GM10847 (cell line): ENCODE data around the gene MAP3K19.

Experiments
- POLR2A ChIP-seq: IDR thresholded peaks from 2 replicates; pipeline ENCODE4 v1.6.1; 2011; ENCODE audit not compliant: insufficient read length; ENCODE audit errors: extremely low read depth

The MAP3K19 gene

DNA sequence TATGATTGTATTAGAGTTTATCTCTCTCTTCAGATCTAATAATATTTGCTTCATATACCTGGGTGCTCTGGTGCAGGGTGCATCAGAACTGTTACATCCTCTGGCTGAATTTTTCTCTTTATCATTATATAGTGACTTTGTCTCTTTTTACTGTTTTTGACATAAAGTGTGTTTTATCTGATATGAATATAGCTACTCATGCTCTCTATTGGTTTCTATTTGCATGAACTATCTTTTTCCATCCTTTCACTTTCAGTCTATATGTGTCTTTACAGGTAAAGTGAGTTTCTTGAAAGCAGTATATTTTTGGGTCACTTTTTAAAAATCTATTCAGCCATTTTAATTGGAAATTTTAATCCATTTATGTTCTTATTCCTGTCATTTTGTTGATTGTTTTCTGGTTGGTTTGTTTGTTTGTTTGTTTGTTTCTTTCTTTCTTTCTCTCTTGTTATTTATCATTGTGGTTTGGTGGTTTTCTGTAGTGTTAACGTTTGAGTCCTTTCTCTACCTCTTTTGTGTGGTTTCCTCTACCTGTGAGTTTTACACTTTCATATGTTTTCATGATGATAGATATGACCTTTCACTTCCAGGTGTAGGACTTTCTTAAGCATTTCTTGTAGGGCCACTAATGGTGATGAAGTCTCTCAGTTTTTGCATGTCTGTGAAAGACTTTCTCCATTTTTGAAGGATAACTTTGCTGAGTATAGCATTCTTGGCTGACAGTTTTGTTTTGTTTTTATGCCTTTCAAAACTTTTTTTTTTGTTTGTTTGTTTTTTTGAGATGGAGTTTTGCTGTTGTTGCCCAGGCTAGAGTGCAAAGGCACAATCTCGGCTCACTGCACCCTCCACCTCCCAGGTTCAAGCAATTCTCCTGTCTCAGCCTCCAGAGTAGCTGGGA, 73.8 kb downstream of the MAP3K19 start:
- no peak for TF ChIP-seq POLR2A

DNA sequence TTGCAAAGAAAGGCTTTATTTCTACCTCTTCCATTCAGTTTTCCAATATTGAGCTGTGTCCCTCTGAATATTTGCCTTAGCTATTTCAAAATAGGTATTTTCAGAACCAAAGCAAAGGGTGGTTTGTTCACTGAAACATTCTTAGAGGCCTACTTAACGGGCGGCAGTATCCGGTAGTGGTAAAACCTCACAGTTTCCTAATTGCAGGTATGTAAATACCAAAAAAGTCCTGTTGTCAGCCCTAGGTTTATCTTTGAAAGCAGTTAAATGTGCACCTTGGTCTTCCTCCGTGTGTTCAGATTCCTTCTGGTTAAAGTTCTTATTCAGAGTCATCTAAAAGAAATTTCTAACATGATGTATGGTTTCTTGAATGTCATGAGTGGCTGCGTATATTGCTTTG, 89.8 kb downstream of the MAP3K19 start:
- TF ChIP-seq POLR2A = no peak

DNA sequence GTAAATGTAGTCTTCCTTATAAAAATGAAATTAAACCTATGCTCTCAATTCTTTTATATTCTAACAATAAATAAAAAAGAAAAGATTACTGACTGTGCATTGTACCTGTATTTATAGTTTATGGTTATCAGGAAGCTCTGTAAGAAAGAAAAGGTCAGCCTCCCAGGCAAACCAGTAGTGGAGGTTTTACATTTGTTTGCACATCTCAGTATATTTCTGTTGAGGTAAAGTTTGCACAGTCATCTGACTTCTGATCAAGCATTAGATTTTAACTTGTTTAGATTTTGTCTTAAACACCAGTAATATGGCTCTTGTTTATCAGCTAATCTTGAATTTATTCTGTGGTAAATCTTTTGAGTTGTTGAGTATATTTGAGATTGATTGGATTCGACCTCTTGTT, 91.5 kb downstream of the MAP3K19 start:
- no peak for TF ChIP-seq POLR2A

DNA sequence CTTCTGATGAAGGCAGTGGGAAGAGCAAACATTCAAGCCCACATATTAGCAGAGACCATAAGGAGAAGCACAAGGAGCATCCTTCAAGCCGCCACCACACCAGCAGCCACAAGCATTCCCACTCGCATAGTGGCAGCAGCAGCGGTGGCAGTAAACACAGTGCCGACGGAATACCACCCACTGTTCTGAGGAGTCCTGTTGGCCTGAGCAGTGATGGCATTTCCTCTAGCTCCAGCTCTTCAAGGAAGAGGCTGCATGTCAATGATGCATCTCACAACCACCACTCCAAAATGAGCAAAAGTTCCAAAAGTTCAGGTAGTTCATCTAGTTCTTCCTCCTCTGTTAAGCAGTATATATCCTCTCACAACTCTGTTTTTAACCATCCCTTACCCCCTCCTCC, 93.2 kb downstream of the MAP3K19 start:
- TF ChIP-seq POLR2A = no peak

DNA sequence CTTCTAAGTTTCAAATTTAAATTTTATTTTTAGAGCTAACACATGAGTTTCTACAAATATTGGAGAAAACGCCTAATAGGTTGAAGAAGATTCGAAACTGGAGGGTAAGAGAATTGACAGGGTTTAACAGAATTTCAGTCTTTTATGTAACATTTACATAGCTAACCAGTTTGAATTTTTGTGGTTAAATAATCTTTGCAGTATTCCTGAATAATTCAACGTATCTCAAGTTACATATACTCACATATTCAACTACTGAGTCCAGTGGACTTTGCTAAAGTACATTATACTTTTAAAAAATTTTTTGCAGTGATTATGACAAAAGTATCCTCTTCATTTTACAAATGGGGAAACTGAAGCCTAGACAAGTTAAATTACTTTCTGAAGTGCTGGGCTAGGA, 94.6 kb downstream of the MAP3K19 start:
- TF ChIP-seq POLR2A = no peak

DNA sequence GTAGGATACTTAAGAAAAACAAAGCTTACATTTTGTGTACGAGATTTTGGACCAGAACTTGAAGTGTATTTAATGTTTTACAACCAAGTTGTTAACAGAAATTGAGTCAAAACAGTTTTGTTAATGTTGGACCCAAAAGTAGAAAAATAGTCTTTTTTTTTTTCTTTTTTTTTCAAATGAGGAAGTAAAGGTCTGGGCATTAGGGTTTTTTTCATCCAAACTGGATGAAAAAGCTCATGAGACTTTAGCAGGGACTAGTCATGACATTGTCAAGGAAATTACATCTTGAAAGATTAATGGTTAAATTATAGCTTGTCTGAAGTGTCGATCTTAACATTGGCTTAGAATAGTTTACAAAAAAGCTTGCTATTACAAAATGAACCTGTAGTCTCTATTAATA, 96.4 kb downstream of the MAP3K19 start:
- TF ChIP-seq POLR2A = no peak

DNA sequence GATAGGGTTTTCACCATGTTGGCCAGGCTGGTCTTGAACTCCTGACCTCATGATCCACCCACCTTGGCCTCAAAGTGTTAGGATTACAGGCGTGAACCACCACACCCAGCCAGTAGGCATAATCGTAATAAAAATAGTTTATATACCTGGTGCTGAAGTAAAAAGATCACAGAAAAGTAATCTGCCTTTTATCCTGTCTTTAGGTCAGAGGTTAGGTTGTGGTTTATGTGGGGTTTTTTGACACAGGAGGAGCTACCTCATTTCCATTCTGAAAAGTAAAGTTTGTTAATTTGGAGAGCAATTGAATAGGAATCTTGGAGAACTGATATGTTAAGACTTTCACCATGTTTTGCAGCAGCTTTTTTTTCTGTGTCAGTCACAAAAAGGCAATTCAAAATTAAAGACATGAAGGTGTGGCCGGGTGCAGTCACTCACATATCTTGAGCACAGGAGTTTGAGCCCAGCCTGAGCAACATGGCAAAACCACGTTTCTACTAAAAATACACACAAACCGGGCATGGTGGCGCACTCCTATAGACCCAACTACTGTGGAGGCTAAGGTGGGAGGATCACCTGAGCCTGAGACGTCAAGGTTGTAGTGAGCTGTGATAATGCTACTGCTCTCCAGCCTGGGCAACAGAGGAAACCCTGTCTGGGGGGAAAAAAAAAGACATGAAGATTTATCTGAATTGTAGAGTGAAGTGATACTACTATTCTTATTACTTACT, 97.1 kb downstream of the MAP3K19 start:
- TF ChIP-seq POLR2A = no peak

DNA sequence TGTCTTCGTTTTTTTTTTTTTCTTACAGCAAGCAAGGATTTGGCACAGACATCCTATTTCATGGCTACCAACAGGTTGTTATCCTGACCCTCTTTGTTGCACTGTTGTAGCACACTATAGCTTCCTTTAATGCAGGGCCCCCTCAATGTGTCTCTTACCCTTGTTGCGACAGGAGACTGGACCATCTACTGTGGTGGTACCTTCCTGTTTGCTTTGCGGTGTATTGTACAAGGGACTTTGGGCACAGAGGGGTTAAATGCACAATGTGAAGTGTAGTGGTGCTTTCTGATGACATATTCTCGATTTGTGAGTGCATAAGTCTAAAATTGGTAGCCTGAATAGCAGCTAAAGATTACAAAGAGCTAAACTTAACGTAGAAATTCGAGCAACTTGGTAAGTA, 101.2 kb downstream of the MAP3K19 start:
- no peak for TF ChIP-seq POLR2A

DNA sequence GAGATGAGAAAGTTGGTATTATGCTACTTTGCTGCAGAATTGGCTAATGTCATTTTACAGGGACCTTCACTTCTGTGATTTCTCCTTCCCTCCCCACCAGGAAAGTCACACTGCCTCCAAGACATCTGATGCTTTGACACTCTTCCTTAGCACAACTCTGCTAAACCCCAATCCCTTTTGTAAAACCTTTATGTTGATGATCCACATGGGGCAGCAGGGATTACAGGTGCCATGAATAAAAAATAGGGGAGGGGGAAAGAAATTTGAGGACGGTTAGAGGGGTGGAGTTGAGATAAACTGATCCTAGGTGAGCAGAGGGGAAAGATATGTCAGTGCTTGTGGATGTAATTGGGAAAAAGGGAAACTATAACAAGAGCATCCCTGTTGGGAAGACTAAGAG, 102.3 kb downstream of the MAP3K19 start:
- no peak for TF ChIP-seq POLR2A

DNA sequence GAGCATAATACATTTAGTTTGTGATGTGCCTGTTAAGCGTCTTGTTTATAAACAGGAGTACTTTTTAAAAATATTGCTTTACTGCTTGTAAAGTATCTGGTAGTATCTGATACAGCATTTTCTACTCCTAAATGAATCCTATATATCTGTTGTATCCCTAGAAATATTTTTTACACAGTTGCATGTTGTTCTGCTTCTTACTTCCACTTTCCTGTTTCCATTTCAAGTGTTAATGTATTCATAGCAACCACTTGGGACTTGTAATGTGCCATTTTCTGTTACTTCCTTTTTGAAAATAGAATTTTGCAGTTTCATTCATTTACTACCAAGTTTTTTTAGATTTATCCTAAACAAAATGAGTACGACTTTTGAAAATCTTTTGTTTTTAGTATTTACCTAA, 103.7 kb downstream of the MAP3K19 start:
- TF ChIP-seq POLR2A = no peak

DNA sequence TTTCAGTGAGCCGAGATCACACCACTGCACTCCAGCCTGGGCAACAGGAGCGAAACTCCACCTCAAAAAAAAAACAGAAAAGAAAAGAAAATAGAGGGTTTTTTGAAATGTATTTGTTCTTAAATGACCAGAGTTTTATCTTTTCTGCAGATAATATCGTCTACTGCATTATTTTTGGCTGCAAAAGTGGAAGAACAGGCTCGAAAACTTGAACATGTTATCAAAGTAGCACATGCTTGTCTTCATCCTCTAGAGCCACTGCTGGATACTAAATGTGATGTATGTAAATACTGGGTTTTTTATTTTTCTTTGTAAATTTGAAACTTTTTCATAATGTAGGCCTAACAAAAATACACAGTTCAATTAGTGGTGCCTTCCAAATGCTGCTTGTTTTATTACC, 110.6 kb downstream of the MAP3K19 start:
- TF ChIP-seq POLR2A = no peak

DNA sequence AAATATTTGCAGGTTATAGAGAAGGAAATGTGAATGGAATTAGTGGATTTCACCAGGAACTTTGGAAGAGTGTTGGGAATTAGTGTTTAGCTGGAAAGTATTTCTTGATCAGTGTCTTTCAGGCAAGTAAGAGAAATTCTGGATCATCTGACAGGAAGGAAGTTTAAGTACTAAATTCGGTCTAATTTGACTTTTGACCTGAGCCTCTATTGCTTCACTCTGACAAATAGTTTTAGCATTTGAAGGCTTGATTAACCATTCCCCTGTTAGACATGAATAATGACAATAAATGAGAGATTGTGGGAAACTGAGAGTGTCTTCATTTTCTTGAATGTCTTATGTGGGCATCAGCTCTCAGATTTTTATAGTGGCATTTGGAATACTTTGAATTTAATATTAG, 112.6 kb downstream of the MAP3K19 start:
- TF ChIP-seq POLR2A = no peak

DNA sequence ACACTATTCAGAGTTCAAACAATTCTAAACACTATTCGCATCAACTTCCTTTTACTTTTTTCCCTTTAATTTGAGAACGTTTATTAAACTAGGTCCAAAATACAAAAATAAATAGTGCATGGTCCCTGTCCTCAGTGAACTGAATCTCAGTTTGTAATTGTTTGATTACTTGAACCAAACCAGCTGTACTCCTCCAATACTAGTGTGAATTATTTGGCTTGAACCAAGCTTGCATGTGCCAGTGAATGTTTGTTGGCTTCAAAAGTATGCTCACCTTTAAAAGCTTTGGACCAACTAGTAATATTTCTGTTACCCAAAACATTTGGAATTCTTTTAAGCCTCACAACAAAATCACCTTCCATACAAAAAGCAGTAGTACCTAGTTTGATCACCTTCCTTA, 113.1 kb downstream of the MAP3K19 start:
- no peak for TF ChIP-seq POLR2A

DNA sequence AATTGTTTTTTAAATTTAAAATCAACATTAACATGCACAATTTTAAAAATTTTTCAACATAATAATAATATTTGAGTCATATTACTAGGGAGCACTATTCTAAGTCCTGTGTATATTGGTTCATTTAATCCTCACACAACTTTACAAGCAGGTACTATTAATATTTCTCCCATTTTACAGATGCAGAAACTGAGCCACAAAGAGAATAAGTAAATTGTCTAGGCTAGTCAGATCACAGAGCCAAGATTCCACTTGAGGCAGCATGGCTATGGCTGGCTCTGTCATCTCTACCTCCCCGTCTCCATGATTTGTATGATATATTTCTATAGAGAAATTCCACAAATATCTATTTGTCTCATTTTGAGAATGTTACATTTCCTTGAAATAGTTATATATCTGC, 113.5 kb downstream of the MAP3K19 start:
- TF ChIP-seq POLR2A = no peak

DNA sequence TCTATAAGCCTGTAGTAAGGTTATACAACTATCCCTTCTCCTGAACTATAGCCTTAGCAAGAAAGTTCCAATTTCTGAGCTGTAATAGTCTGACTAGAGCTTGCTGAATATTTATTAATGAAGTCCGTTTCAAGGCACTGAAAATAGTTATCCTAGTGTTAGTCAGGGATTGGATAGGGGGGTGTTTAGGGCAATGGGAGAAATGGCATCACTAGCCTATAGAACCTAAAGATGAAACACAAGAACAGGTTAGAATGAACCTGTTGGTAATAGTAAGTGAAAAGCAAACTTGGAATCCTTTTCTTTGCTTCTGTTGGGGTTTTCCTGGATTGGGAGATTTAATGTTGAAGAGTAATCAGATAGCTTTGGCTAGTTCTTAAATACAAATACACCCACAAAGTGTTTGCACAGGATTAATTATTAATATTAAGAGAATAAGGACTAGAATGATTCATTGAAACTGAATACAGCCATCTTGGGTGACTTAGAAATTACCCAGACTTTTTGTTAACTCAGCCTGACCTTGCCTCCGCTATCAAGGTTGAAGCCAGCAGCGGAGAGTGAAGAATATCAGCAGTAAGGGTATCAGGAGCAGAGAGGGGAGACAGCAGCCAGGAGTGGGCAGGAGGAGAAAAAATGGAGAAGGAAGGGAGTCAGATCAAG, 114.3 kb downstream of the MAP3K19 start:
- no peak for TF ChIP-seq POLR2A

DNA sequence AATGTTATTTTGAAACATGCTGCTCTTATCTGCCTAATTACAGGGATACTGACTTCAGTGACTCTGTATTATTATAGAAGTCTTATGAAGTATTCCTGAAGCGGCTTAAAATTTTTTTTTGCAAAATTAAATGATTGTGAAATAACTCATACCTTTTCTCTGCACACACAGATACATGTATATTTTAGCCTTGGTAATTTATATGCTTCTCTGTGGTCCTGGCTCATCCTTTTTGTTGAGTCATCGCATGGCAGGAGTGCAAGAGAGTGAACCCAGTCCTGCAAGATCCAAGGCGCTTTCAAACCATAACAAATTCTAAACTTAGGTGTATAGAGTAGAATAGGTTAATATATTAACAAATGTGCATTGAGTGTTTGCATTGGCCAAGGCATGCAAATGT, 120.1 kb downstream of the MAP3K19 start:
- TF ChIP-seq POLR2A = no peak
